HG02943 (cell line): ENCODE results near the gene ATF7IP2.
"Not testable (repeated sequence)": the region's sequence is repeated elsewhere in the genome, so short reads cannot be mapped to it uniquely, and the experiment has no call there.

Experiments used
- ATAC-seq: cut with Tn5 transposase; IDR thresholded peaks from one replicate; pipeline ENCODE4 v1.9.1; 2021; ENCODE audit warnings: mild to moderate bottlenecking, low read depth, moderate library complexity; ENCODE audit not compliant: unreplicated experiment

ATF7IP2 gene

GRCh38 chr16:10385725-10386516 is at the start of gene ATF7IP2:
TSS of gene ATF7IP2 (plus strand) at chr16:10386061. CDS start at chr16:10430621, 44,560 bp downstream.
- ATAC-seq, result peak; percentile 88

- no peak for ATAC-seq
Observed at GRCh38 chr16:10338426-10338825, 47.4 kb upstream of the ATF7IP2 start.

GRCh38 chr16:10339777-10340732 is 45.8 kb upstream of the ATF7IP2 start:
- ATAC-seq, result no peak

- no peak for ATAC-seq
Observed at GRCh38 chr16:10343124-10343760, 42.6 kb upstream of the ATF7IP2 start.

GRCh38 chr16:10344699-10345098 is 41.2 kb upstream of the ATF7IP2 start:
- not testable (repeated sequence) for ATAC-seq

GRCh38 chr16:10345629-10346028 is 40.2 kb upstream of the ATF7IP2 start:
- no peak for ATAC-seq

GRCh38 chr16:10349851-10350250 is 36.0 kb upstream of the ATF7IP2 start:
- ATAC-seq, result no peak

GRCh38 chr16:10352262-10352661 is 33.6 kb upstream of the ATF7IP2 start:
- no peak for ATAC-seq

GRCh38 chr16:10355589-10355988 is 30.3 kb upstream of the ATF7IP2 start:
- ATAC-seq, result no peak

GRCh38 chr16:10356870-10357842 is 28.7 kb upstream of the ATF7IP2 start:
- ATAC-seq, result no peak

- ATAC-seq, result not testable (repeated sequence)
Observed at GRCh38 chr16:10361747-10362076, 24.1 kb upstream of the ATF7IP2 start.

- ATAC-seq, result no peak
Observed at GRCh38 chr16:10362077-10362863, 23.6 kb upstream of the ATF7IP2 start.

GRCh38 chr16:10362864-10363197 is 23.0 kb upstream of the ATF7IP2 start:
- ATAC-seq, result not testable (repeated sequence)

GRCh38 chr16:10366619-10367018 is 19.2 kb upstream of the ATF7IP2 start:
- not testable (repeated sequence) for ATAC-seq

- no peak for ATAC-seq
Observed at GRCh38 chr16:10367616-10368188, 18.2 kb upstream of the ATF7IP2 start.

GRCh38 chr16:10368969-10369551 is 16.8 kb upstream of the ATF7IP2 start:
- ATAC-seq, result no peak

- peak; percentile 72 for ATAC-seq
Observed at GRCh38 chr16:10370096-10370726, 15.7 kb upstream of the ATF7IP2 start.

- ATAC-seq, result no peak
Observed at GRCh38 chr16:10371592-10371991, 14.3 kb upstream of the ATF7IP2 start.
